ENCODE data around the gene ADAMTS14.

Gene ADAMTS14

GRCh38 chr10:70806841-70807240, 134.5 kb downstream of the ADAMTS14 start:
- Histone ChIP-seq H3K27ac (no peak overlapping the region), H3K9me3 (ENCODE audit: low read depth, low read length) (no peaks in the 10 kb centered on the region), H3K36me3 (ENCODE audit: insufficient read depth, low read length) (no peaks in the 10 kb centered on the region), H3K9ac (ENCODE audit: insufficient read length) (no peak overlapping the region), H3K4me3 (no peak overlapping the region)
- no peak for DNase-seq (ENCODE audit: low read depth, low spot score)
- TF ChIP-seq POLR2AphosphoS5 (IDR thresholded peaks at IDR 0.05; ENCODE audit: borderline replicate concordance, low read depth, low read length) (no peak), FOXP2 (optimal IDR thresholded peaks at IDR 0.05; ENCODE audit: control extremely low read depth, extremely low read length, insufficient read depth) (no peak), EZH2 (IDR thresholded peaks at IDR 0.05) (no peak)

GRCh38 chr10:70807556-70807955, 135.2 kb downstream of the ADAMTS14 start:
- TF ChIP-seq POLR2AphosphoS5 (IDR thresholded peaks at IDR 0.05; ENCODE audit: borderline replicate concordance, low read depth, low read length) (no peak), FOXP2 (optimal IDR thresholded peaks at IDR 0.05; ENCODE audit: control extremely low read depth, extremely low read length, insufficient read depth) (no peak), EZH2 (IDR thresholded peaks at IDR 0.05) (no peak)
- no peak overlapping the region for H3K27ac ChIP-seq
- H3K36me3 ChIP-seq (ENCODE audit: insufficient read depth, low read length) = no peaks in the 10 kb centered on the region
- no peaks in the 10 kb centered on the region for H3K9me3 ChIP-seq (ENCODE audit: low read depth, low read length)
- H3K9ac ChIP-seq (ENCODE audit: insufficient read length) = no peak overlapping the region
- peak overlapping the region; percentile 28; the same call in 1 of the 2 replicates for H3K4me3 ChIP-seq
- no peak for DNase-seq (ENCODE audit: low read depth, low spot score)

GRCh38 chr10:70809011-70809611, 136.8 kb downstream of the ADAMTS14 start:
- no peak for DNase-seq (ENCODE audit: low read depth, low spot score)
- TF ChIP-seq EZH2 (IDR thresholded peaks at IDR 0.05) (no peak), POLR2AphosphoS5 (IDR thresholded peaks at IDR 0.05; ENCODE audit: borderline replicate concordance, low read depth, low read length) (no peak), FOXP2 (optimal IDR thresholded peaks at IDR 0.05; ENCODE audit: control extremely low read depth, extremely low read length, insufficient read depth) (no peak)
- H3K4me3 ChIP-seq = no peak overlapping the region

GRCh38 chr10:70809726-70810125, 137.4 kb downstream of the ADAMTS14 start:
- Histone ChIP-seq H3K27ac (no peak overlapping the region), H3K9ac (ENCODE audit: insufficient read length) (no peak overlapping the region), H3K36me3 (ENCODE audit: insufficient read depth, low read length) (no peaks in the 10 kb centered on the region), H3K4me3 (no peak overlapping the region), H3K9me3 (ENCODE audit: low read depth, low read length) (no peaks in the 10 kb centered on the region)
- no peak for TF ChIP-seq EZH2 (IDR thresholded peaks at IDR 0.05)
- no peak for TF ChIP-seq POLR2AphosphoS5 (IDR thresholded peaks at IDR 0.05; ENCODE audit: borderline replicate concordance, low read depth, low read length)
- no peak for TF ChIP-seq FOXP2 (optimal IDR thresholded peaks at IDR 0.05; ENCODE audit: control extremely low read depth, extremely low read length, insufficient read depth)
- no peak for DNase-seq (ENCODE audit: low read depth, low spot score)

More at GRCh38 chr10:70809011-70809611, 136.8 kb downstream of the ADAMTS14 start:
- no peak overlapping the region for H3K27ac ChIP-seq
- no peak overlapping the region for H3K9ac ChIP-seq (ENCODE audit: insufficient read length)
- H3K9me3 ChIP-seq (ENCODE audit: low read depth, low read length) = no peaks in the 10 kb centered on the region
- H3K36me3 ChIP-seq (ENCODE audit: insufficient read depth, low read length) = no peaks in the 10 kb centered on the region

- H3K9ac ChIP-seq (ENCODE audit: insufficient read length) = no peak overlapping the region
- H3K36me3 ChIP-seq (ENCODE audit: insufficient read depth, low read length) = no peaks in the 10 kb centered on the region
- H3K9me3 ChIP-seq (ENCODE audit: low read depth, low read length) = no peaks in the 10 kb centered on the region
- no peak overlapping the region for H3K27ac ChIP-seq
- no peak for DNase-seq (ENCODE audit: low read depth, low spot score)
- H3K4me3 ChIP-seq = no peak overlapping the region
- TF ChIP-seq FOXP2 (optimal IDR thresholded peaks at IDR 0.05; ENCODE audit: control extremely low read depth, extremely low read length, insufficient read depth) (no peak), EZH2 (IDR thresholded peaks at IDR 0.05) (no peak), POLR2AphosphoS5 (IDR thresholded peaks at IDR 0.05; ENCODE audit: borderline replicate concordance, low read depth, low read length) (no peak)
Measured at GRCh38 chr10:70810967-70811366, 138.7 kb downstream of the ADAMTS14 start.

- H3K4me3 ChIP-seq = no peak overlapping the region
- no peak overlapping the region for H3K9ac ChIP-seq (ENCODE audit: insufficient read length)
- no peak overlapping the region for H3K27ac ChIP-seq
- no peaks in the 10 kb centered on the region for H3K9me3 ChIP-seq (ENCODE audit: low read depth, low read length)
- TF ChIP-seq EZH2 (IDR thresholded peaks at IDR 0.05) (no peak), POLR2AphosphoS5 (IDR thresholded peaks at IDR 0.05; ENCODE audit: borderline replicate concordance, low read depth, low read length) (no peak), FOXP2 (optimal IDR thresholded peaks at IDR 0.05; ENCODE audit: control extremely low read depth, extremely low read length, insufficient read depth) (no peak)
- DNase-seq (ENCODE audit: low read depth, low spot score) = no peak
- H3K36me3 ChIP-seq (ENCODE audit: insufficient read depth, low read length) = no peaks in the 10 kb centered on the region
Measured at GRCh38 chr10:70811881-70812280, 139.6 kb downstream of the ADAMTS14 start.
